NCI-H524 (cell line): ENCODE data around the gene GIT2.
"Not testable (repeated sequence)": the region's sequence is repeated elsewhere in the genome, so short reads cannot be mapped to it uniquely, and the experiment has no call there.

Experiments
- DNase-seq, 2 experiments: peaks; one replicate each; lab custom pipeline; 2025; lab: John Stamatoyannopoulos, UW

Gene GIT2

GRCh38 chr12:109920261-109920780 is 75.8 kb downstream of the GIT2 start:
- peak in 1 of 2 experiments; percentile 21 for DNase-seq

DNA sequence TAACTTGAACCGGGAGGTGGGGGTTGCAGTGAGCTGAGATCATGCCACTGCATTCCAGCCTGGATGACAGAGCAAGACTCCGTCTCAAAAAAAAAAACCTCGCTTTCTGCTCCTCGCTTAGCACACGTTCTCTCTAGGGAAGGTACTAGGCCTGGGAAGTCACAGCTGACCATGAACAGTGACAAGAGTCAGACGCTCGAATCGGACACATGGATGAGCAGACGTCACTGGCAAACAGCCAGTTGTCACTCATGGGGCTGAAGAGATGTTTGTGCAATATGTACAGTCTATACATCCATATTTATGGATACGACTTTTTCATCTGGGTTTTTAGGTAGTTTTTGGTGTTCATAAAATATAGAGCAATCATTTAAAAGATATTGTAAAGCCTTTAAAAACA is 76.7 kb downstream of the GIT2 start:
- DNase-seq: no peak

- no peak for DNase-seq
Observed at GRCh38 chr12:109916045-109916444, 80.1 kb downstream of the GIT2 start.

- no peak for DNase-seq
Observed at GRCh38 chr12:109915171-109916040, 80.8 kb downstream of the GIT2 start.

- no peak for DNase-seq
Observed at GRCh38 chr12:109914461-109914860, 81.7 kb downstream of the GIT2 start.

- DNase-seq: no peak
Observed at GRCh38 chr12:109912855-109913321, 83.3 kb downstream of the GIT2 start.

DNA sequence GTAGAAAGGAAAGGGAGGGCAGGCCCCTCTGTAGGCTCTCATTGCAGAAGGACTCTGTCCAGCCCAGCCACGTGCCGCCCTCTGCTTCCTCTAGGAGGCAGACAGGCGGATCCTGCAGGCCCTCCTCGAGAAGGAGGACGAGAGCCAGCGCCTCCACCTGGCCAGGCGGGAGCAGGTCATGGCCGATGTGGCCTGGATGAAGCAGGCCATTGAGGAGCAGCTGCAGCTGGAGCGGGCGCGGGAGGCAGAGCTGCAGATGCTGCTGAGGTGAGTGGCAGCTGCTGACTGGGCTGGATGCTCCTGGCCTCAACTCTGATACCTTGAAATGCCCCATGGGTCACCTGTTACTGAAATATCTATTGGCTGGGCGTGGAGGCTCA is 85.2 kb downstream of the GIT2 start:
- DNase-seq: peak in 1 of 2 experiments; percentile 10

DNA sequence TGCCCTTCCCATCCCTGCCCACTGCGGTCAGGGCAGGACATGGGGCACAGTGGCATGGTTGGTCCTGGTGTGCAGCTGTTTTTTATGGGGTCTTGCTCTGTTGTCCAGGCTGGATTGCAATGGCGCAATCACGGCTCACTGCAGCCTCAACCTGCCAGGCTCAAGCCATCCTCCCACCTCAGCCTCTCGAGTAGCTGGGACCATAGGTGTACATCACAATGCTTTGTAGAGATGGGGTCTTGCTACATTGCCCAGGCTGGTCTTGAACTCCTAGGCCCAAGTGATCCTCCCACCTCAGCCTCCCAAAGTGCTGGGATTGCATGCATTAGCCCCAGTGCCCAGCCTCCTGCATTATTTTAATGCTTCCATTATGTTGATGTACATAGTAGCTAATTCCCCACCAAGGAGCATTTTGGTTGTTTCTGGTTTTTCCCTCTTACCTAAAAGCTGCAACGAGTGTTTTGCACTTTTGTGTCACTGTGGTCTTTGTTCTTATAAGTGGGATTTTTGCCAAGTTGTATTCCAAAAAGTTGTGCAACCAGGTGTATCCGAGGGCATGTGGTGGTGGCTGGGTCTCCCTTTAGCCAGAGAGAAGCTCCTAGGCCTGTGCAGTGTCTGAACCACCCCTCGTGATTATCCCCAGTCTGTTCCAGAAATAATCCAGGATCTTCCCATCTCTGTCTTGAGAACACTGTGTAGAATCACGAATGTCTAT is 85.8 kb downstream of the GIT2 start:
- DNase-seq: no peak

DNA sequence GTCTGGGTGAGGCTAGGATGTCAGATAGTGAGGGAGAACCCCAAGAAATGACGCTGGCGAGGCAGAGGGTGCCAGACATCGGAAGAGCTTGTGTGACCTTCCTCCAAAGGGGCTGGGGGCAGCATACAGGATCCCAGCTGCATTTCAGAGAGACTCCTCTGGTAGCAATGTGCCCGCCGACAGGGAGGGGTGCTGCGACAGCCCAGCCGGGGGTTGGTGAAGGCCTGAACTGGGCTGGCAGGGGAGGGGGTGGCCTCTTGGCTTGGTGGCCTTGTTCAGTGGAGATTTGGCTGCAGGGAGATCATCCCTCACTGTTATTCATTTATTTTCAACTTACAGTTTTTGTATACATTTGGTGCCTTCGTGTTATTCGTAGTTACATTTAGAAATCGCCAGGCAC is 90.9 kb downstream of the GIT2 start:
- no peak for DNase-seq

- DNase-seq: no peak
Observed at GRCh38 chr12:109902891-109903418, 93.2 kb downstream of the GIT2 start.

DNA sequence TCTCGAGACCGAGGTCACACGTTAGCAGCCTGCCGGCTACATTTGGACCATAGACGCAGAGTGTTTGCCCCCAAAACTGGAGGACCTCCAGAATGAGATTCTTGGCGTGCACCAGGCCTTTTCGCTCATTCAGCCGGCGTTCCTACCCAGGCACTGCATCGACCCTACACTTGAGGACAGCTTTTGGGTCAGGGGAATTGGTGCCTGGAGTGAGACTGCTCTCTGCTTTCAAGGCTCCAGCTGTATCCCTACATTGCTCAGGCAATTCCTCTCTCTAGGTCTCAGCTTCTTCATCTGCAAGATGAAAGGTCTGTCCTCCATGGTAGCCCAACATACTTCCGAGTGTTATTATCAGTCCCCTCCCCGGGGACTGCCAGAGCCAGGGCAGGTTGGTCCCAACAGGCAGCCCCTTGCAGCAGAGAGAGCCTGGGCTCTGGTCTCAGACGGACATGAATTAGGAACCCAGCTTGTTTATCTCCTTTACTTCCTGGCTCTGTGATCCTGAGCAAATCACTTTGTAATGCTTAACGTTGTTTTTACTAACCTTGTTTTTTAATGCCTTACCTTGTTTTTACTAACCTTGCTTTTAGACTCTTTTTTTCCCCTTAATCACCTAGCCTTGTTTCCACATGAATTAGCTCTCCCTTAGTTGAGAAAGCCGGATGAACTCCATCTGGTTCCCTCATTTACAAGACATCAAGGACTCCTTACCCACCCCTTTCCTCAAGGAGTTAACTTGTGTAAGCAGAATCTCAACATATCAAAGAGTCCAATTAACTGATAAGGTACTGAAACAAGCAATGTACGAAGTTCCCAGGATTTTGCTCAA is 95.2 kb downstream of the GIT2 start:
- DNase-seq: peak in 1 of 2 experiments; percentile 42

DNA sequence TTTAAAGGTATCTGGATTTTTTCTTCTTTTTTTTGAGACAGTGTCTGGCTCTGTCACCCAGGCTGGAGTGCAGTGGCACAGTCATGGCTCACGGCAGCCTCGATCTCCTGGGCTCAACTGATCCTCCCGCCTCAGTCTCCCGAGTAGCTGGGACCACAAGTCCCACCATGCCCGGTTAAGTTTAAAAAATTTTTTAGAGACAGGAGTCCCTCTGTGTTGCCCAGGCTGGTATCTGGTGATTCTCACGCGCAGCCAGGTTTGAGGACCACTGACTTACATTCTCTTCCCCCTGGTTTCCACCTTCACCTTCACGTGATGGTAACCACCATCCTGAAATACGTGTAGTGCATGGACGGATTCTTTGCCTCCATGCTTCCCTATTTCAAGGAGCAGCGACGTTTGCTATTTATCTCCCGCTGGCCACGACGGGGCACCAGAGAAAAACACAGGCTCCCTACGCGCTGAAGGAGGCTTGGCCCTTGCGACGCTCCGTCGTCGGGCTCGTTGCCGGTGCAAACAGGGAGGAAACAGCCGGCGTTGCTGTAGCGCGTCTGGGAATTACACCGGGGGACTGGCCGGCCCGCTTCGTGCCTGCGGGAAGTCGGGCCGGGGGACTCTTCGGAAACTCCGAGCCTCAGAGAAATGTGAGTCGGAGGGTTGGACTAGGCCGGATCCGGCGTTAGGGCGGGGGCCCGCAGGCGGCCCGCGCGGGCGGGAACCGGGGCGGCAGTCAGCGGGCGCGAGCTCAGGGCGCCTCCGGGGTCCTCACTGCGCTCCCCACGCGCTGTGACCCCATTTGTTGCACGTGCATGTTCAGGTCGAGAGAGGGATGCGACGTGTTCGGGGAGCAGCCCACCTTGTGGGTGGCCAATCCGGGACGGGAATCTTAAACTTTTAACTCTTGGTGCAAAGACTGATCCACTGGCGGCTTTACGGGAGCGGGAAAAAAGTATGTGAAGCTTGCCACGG is 96.1 kb downstream of the GIT2 start, which contains the start of gene TCHP:
Gene TCHP, plus strand, starts transcription at position 492 of the 969 bp plus-strand sequence. CDS start 2,753 bp downstream, outside the sequence.
- peak; percentile 61 to 80 for DNase-seq

GRCh38 chr12:109899345-109899744 is 96.8 kb downstream of the GIT2 start:
- not testable (repeated sequence) for DNase-seq

- DNase-seq: no peak
Observed at GRCh38 chr12:109897029-109897428, 99.1 kb downstream of the GIT2 start.

- DNase-seq: no peak
Observed at GRCh38 chr12:109896188-109896587, 100.0 kb downstream of the GIT2 start.

- no peak for DNase-seq
Observed at GRCh38 chr12:109894939-109895338, 101.2 kb downstream of the GIT2 start.

DNA sequence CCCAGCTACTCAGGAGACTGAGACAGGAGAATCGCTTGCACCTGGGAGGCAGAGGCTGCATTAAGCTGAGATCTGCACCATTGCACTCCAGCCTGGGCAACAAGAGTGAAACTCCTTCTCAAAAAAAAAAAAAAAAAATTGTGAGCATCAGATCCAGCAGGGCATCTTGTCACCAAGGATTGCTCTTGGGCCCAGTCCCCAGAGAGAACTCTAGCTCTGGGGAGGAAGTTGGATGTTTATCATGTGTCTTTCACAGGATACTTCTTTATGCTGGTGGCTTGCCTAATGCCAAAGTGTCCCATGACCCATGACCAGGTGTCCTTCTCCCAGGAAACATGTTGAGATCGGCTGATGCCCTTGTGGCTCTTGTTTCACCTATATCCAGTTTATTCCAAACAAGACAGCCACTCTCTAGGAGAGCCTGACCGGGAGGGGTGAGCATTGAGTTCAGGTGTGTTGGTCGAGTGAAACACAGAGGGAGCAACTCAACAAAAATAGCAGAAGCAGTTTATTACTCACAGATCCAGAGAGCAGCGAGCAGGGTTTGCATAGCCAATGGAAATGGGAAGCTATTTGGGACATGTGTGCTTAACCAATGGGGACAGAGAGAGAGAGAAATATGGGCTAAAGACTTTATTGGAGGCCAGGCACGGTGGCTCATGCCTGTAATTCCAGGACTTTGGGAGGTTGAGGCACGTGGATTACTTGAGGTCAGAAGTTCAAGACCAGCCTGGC is 102.7 kb downstream of the GIT2 start:
- no peak for DNase-seq

- no peak for DNase-seq
Observed at GRCh38 chr12:109892748-109893147, 103.4 kb downstream of the GIT2 start.

- DNase-seq: no peak
Observed at GRCh38 chr12:109892165-109892715, 103.9 kb downstream of the GIT2 start.
